Loucy (cell line): ENCODE results near the gene LPGAT1.

ENCODE experiments used
- CTCF ChIP-seq: fragments of 200-600 bp; sonication (generic); conservative IDR thresholded peaks from 2 replicates; pipeline ENCODE4 v1.5.1; 2014; ENCODE audit warnings: mild to moderate bottlenecking, antibody characterized with exemption, low read length
- EZH2phosphoT487 ChIP-seq: fragments of 200-600 bp; IDR thresholded peaks from 2 replicates; pipeline ENCODE4 v1.6.1; 2018; ENCODE audit warnings: antibody characterized with exemption, mild to moderate bottlenecking, moderate library complexity, borderline replicate concordance

- TF ChIP-seq EZH2phosphoT487 (no peak), CTCF (no peak)
These were observed 20.6 kb upstream of the LPGAT1 start for GRCh38 chr1:211851174-211851573.
